KOPT-K1 (cell line): ENCODE measurements around the gene CAPRIN1.

Experiments
- H3K27ac ChIP-seq: fragments of 200-600 bp; sonication (generic); 2 replicates; pipeline ENCODE4 v1.5.1; 2016; ENCODE audit warnings: antibody characterized with exemption, mild to moderate bottlenecking, low read depth, low read length; ENCODE audit not compliant: poor library complexity, severe bottlenecking
- H3K36me3 ChIP-seq: fragments of 200-600 bp; sonication (generic); 2 replicates; pipeline ENCODE4 v1.5.1; 2017; ENCODE audit warnings: antibody characterized with exemption, mild to moderate bottlenecking, low read length, moderate library complexity; ENCODE audit not compliant: insufficient read depth
- H3K9me3 ChIP-seq: fragments of 200-600 bp; sonication (generic); 2 replicates; pipeline ENCODE4 v1.5.1; 2017; ENCODE audit warnings: antibody characterized with exemption, low read length, mild to moderate bottlenecking; ENCODE audit not compliant: insufficient read depth, poor library complexity, severe bottlenecking

Gene CAPRIN1, protein sequence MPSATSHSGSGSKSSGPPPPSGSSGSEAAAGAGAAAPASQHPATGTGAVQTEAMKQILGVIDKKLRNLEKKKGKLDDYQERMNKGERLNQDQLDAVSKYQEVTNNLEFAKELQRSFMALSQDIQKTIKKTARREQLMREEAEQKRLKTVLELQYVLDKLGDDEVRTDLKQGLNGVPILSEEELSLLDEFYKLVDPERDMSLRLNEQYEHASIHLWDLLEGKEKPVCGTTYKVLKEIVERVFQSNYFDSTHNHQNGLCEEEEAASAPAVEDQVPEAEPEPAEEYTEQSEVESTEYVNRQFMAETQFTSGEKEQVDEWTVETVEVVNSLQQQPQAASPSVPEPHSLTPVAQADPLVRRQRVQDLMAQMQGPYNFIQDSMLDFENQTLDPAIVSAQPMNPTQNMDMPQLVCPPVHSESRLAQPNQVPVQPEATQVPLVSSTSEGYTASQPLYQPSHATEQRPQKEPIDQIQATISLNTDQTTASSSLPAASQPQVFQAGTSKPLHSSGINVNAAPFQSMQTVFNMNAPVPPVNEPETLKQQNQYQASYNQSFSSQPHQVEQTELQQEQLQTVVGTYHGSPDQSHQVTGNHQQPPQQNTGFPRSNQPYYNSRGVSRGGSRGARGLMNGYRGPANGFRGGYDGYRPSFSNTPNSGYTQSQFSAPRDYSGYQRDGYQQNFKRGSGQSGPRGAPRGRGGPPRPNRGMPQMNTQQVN

GRCh38 chr11:34051349-34052035 lies at the start of gene CAPRIN1:
Gene CAPRIN1 (plus strand): TSS chr11:34051731. CDS start chr11:34052421, 690 bp downstream.
- Histone ChIP-seq H3K27ac (peak within 1 kb of the TSS; percentile 93), H3K9me3 (no peaks in the 10 kb centered on the region), H3K36me3 (peaks cover 31% of the 10 kb centered on the region)

GRCh38 chr11:34002420-34002819 lies 49.1 kb upstream of the CAPRIN1 start:
- Histone ChIP-seq H3K9me3 (no peaks in the 10 kb centered on the region), H3K27ac (no peak overlapping the region), H3K36me3 (no peaks in the 10 kb centered on the region)

GRCh38 chr11:34004236-34004635 lies 47.3 kb upstream of the CAPRIN1 start:
- no peak overlapping the region for H3K27ac ChIP-seq
- no peaks in the 10 kb centered on the region for H3K9me3 ChIP-seq
- no peaks in the 10 kb centered on the region for H3K36me3 ChIP-seq

DNA sequence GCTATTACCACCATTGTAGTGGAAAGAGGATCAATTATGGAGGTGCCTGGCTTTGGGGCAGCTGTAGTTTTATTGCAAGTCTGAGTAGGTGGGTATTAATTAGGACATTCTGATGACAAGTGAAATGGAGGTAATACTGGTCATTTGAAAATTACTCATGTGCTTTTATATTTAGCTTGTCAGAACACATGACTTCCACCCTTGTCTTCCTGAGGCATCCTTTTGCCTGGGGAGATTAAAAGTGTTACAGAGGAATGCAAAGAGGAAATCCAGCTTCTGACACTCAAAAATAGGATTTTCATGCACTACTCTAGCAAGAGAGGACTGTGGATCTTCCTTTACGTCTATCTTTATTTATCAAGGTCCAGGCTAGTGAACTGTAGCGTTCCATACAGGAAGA lies 44.7 kb upstream of the CAPRIN1 start:
- Histone ChIP-seq H3K27ac (no peak overlapping the region), H3K9me3 (no peaks in the 10 kb centered on the region), H3K36me3 (no peaks in the 10 kb centered on the region)

GRCh38 chr11:34012734-34013133 lies 38.8 kb upstream of the CAPRIN1 start:
- Histone ChIP-seq H3K27ac (no peak overlapping the region), H3K9me3 (no peaks in the 10 kb centered on the region), H3K36me3 (no peaks in the 10 kb centered on the region)

DNA sequence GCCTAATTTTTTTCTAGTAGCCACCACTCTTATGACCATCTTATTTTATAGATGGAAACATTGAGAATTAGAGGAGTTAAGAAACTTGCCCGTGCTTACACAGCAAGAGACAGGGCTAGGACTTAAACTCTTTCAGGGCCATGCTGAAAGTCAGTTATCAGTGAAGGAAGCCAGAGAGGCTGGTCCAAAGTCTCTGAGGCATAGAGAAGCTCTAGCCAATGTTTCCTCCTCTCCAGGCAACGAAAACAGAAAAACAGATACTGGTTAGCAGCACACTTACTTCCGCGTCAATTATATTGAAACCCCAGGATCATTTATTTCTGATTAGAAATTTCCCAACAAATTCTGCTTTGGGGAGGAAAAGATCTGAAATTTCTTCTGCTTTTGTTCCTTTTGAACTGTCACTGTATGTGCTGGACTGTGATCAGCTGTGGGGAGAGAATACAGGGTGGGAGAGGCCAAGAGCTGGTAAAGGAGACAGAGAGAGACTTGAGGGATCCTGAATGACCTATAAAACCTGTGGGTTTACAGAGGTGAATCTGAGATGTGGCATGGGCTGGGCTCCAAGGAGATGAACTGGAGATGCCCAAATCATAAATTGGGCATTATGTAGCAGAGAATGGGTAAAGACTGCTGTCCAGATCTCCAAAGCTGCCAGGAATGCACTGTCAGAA lies 37.5 kb upstream of the CAPRIN1 start:
- no peaks in the 10 kb centered on the region for H3K9me3 ChIP-seq
- H3K27ac ChIP-seq, result no peak overlapping the region
- no peaks in the 10 kb centered on the region for H3K36me3 ChIP-seq

GRCh38 chr11:34021977-34022735 lies 29.4 kb upstream of the CAPRIN1 start:
- H3K36me3 ChIP-seq, result no peaks in the 10 kb centered on the region
- H3K9me3 ChIP-seq, result peaks cover 6% of the 10 kb centered on the region
- no peak overlapping the region for H3K27ac ChIP-seq

- H3K27ac ChIP-seq, result no peak overlapping the region
- H3K36me3 ChIP-seq, result no peaks in the 10 kb centered on the region
- peaks cover 6% of the 10 kb centered on the region for H3K9me3 ChIP-seq
Measured at GRCh38 chr11:34026432-34026831, 25.1 kb upstream of the CAPRIN1 start.

DNA sequence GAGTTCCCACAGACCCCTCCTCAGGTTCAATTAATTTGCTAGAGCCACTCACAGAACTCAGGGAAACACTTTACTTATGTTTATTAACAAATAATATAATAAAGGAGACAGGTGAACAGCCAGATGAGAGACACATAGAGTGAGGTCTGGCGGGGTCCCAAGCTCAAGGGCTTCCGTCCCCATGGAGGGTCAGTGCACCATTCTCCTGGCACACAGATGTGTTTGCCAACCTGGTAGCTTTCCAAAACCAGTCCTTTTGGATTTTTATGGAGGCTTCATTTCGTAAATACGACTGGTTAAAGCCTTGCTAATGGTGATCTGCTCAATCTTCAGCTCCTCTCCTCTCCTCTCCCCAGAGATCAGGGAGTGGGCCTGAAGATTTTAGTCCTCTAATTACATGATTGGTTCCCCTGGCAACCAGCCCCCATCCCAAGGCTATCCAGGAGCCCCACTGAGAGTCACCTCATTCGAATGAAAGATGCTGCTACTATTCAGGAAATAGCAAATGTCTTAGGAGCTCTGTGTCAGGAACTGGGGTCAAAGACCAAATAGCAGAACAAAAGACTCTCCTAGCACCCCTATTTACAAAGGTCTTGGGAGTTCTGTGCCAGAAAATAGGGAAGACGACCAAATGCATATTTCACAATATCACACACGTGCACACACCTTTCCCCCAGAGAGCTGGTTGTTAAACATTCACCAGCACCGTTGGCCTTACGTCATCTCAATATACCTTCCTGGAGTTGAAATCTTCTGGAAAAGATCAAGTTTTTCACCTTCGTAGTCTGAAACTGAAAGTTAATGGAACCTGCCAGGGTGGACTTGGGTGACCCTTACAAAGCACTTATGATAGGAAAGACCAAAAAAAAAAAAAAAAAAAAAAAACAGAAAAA lies 23.8 kb upstream of the CAPRIN1 start:
- no peak overlapping the region for H3K27ac ChIP-seq

GRCh38 chr11:34028425-34028824 lies 23.1 kb upstream of the CAPRIN1 start:
- Histone ChIP-seq H3K36me3 (no peaks in the 10 kb centered on the region), H3K27ac (no peak overlapping the region), H3K9me3 (no peaks in the 10 kb centered on the region)

More for the DNA sequence above, 23.8 kb upstream of the CAPRIN1 start:
- Histone ChIP-seq H3K9me3 (no peaks in the 10 kb centered on the region), H3K36me3 (no peaks in the 10 kb centered on the region)

- no peak overlapping the region for H3K27ac ChIP-seq
- no peaks in the 10 kb centered on the region for H3K36me3 ChIP-seq
- H3K9me3 ChIP-seq, result no peaks in the 10 kb centered on the region
Measured at GRCh38 chr11:34029176-34029575, 22.4 kb upstream of the CAPRIN1 start.

GRCh38 chr11:34030382-34030781 lies 21.1 kb upstream of the CAPRIN1 start:
- H3K36me3 ChIP-seq, result no peaks in the 10 kb centered on the region
- H3K9me3 ChIP-seq, result no peaks in the 10 kb centered on the region
- no peak overlapping the region for H3K27ac ChIP-seq

DNA sequence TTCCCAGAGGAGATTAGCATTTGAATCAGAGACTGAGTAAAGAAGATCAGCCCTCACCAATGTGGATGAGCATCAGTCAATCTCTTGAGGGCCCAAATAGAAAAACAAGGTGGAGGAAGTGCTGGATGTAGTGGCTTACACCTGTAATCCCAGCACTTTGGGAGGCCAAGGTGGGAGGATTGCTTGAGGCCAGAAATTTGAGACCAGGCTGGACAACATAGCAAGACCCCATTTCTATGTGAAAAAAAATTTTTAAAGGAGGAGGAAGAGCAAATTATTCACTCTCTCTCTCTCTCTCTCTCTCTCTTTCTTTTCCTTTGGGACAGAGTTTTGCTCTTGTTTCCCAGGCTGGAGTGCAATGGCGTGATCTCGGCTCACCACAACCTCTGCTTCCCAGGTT lies 18.1 kb upstream of the CAPRIN1 start:
- H3K9me3 ChIP-seq, result no peaks in the 10 kb centered on the region
- no peaks in the 10 kb centered on the region for H3K36me3 ChIP-seq
- H3K27ac ChIP-seq, result no peak overlapping the region
